Progenitor cell of endocrine pancreas (in vitro differentiated cells): ENCODE data around the gene RAD51B. TPM values are rescaled to one million over a fixed set of nuclear protein-coding genes. Genes with fewer than 3 reads are reported as not detected.
A peak's percentile ranks its signal among the peaks of the same experiment; 100 is the strongest.

ENCODE experiments used
- DNase-seq: peaks from one replicate; pipeline ENCODE4 v3.0.0; 2021; ENCODE audit warnings: low spot score; ENCODE audit not compliant: unreplicated experiment
- H3K27ac Mint-ChIP-seq: 2 replicates; pipeline ENCODE4 v1.8.0; 2021; ENCODE audit warnings: mild to moderate bottlenecking, moderate library complexity, mixed read lengths
- H3K27me3 Mint-ChIP-seq: 2 replicates; pipeline ENCODE4 v1.8.0; 2021; ENCODE audit warnings: mixed read lengths
- H3K36me3 Mint-ChIP-seq: 2 replicates; pipeline ENCODE4 v1.8.0; 2022; ENCODE audit warnings: mixed read lengths; ENCODE audit not compliant: insufficient read depth
- H3K4me1 Mint-ChIP-seq: 2 replicates; pipeline ENCODE4 v1.8.0; 2021; ENCODE audit warnings: low read depth, mixed read lengths
- H3K4me3 Mint-ChIP-seq: 2 replicates; pipeline ENCODE4 v1.8.0; 2021; ENCODE audit warnings: low read depth, mild to moderate bottlenecking, moderate library complexity, mixed read lengths
- H3K9me3 Mint-ChIP-seq: 2 replicates; pipeline ENCODE4 v1.8.0; 2021; ENCODE audit warnings: low read depth, mixed read lengths
- CTCF ChIP-seq: fragments of 200-600 bp; sonication (generic); IDR thresholded peaks from one replicate; pipeline ENCODE4 v1.5.0; 2021; ENCODE audit warnings: antibody characterized with exemption, mild to moderate bottlenecking; ENCODE audit not compliant: unreplicated experiment
- total RNA-seq: library from RNA; stranded (reverse); gene quantifications from 2 replicates; pipeline ENCODE4 v1.2.1, GENCODE V29; 2021

Gene RAD51B
- total RNA-seq, 1 donor from 2014 or later, result 24.7 TPM

- no peaks in the 10 kb centered on the region for H3K36me3 Mint-ChIP-seq
- peaks cover 3% of the 10 kb centered on the region for H3K9me3 Mint-ChIP-seq
- TF ChIP-seq CTCF, result no peak
- H3K27ac Mint-ChIP-seq, result no peak overlapping the region
- no peak overlapping the region for H3K4me3 Mint-ChIP-seq
- H3K4me1 Mint-ChIP-seq, result peaks cover 28% of the 10 kb centered on the region
- H3K27me3 Mint-ChIP-seq, result no peaks in the 10 kb centered on the region
- DNase-seq, result no peak
These were observed 730.7 kb downstream of the RAD51B start for GRCh38 chr14:68550338-68550715.

GRCh38 chr14:68551045-68551683 lies 731.6 kb downstream of the RAD51B start:
- H3K4me1 Mint-ChIP-seq, result peaks cover 28% of the 10 kb centered on the region
- no peaks in the 10 kb centered on the region for H3K36me3 Mint-ChIP-seq
- peaks cover 3% of the 10 kb centered on the region for H3K9me3 Mint-ChIP-seq
- no peak overlapping the region for H3K4me3 Mint-ChIP-seq
- H3K27ac Mint-ChIP-seq, result no peak overlapping the region
- no peak for DNase-seq
- H3K27me3 Mint-ChIP-seq, result no peaks in the 10 kb centered on the region
- TF ChIP-seq CTCF, result no peak

GRCh38 chr14:68552075-68552474 lies 732.5 kb downstream of the RAD51B start:
- no peak overlapping the region for H3K27ac Mint-ChIP-seq
- no peak for TF ChIP-seq CTCF
- H3K4me3 Mint-ChIP-seq, result no peak overlapping the region
- H3K9me3 Mint-ChIP-seq, result no peaks in the 10 kb centered on the region
- peaks cover 28% of the 10 kb centered on the region for H3K4me1 Mint-ChIP-seq
- no peak for DNase-seq
- no peaks in the 10 kb centered on the region for H3K36me3 Mint-ChIP-seq
- H3K27me3 Mint-ChIP-seq, result no peaks in the 10 kb centered on the region

- no peak for DNase-seq
- Mint-ChIP-seq H3K27ac (no peak overlapping the region), H3K4me3 (no peak overlapping the region), H3K9me3 (no peaks in the 10 kb centered on the region), H3K4me1 (peaks cover 26% of the 10 kb centered on the region), H3K36me3 (peaks cover 1% of the 10 kb centered on the region), H3K27me3 (no peaks in the 10 kb centered on the region)
- no peak for TF ChIP-seq CTCF
These were observed 733.0 kb downstream of the RAD51B start for GRCh38 chr14:68552602-68553001.

- DNase-seq, result no peak
- no peak for TF ChIP-seq CTCF
- H3K9me3 Mint-ChIP-seq, result no peaks in the 10 kb centered on the region
- no peak overlapping the region for H3K4me3 Mint-ChIP-seq
- peaks cover 1% of the 10 kb centered on the region for H3K36me3 Mint-ChIP-seq
- peak overlapping the region; percentile 57 for H3K27ac Mint-ChIP-seq
- H3K4me1 Mint-ChIP-seq, result peaks cover 26% of the 10 kb centered on the region
- no peaks in the 10 kb centered on the region for H3K27me3 Mint-ChIP-seq
These were observed 733.7 kb downstream of the RAD51B start for GRCh38 chr14:68553311-68553710.
